Myocyte (in vitro differentiated cells): Measurements from ENCODE around the gene DNM3. TPM values are rescaled to one million over a fixed set of nuclear protein-coding genes. Genes with fewer than 3 reads are reported as not detected.
A peak's percentile ranks its signal among the peaks of the same experiment; 100 is the strongest.

Experiments
- DNase-seq: peaks from one replicate; pipeline ENCODE4 v3.0.0-alpha.2; 2012; ENCODE audit warnings: low read depth
- microRNA counts: library from miRNA; unstranded; fragments of <30 nt; microRNA quantifications from one replicate; lab custom pipeline; 2016
- microRNA-seq: library from miRNA; unstranded; fragments of <30 nt; microRNA quantifications from one replicate; pipeline ENCODE4, GENCODE V29; 2016
- total RNA-seq: library from RNA; depleted of rRNA; stranded (reverse); fragments of >200 nt; gene quantifications from 2 replicates; pipeline ENCODE4 v1.2.3, GENCODE V29; 2014

The DNM3 gene
- total RNA-seq, 1 donor from 2014 or later = 0.62 TPM

GRCh38 chr1:172446547-172446946 lies 605.2 kb downstream of the DNM3 start:
- DNase-seq = peak; percentile 60

DNA sequence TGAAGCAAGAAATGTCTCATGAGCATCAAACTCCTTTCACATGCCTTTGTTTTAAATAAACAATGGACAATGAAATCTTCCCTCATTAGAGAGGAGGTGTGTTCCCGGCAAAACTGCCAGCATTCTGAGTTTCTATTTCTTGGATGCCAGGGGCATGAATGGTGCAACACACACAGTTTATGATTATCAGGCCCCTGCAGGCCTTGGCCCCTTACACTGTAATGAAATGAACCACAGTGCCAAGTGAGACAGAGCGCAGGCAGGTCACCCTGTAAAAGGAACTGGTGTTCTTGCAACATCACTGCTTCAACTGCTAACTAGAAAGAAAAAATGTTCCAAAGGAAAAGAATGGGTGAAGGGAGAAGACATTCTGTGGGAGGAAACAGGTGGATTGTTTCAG lies 606.3 kb downstream of the DNM3 start:
- DNase-seq = no peak

DNA sequence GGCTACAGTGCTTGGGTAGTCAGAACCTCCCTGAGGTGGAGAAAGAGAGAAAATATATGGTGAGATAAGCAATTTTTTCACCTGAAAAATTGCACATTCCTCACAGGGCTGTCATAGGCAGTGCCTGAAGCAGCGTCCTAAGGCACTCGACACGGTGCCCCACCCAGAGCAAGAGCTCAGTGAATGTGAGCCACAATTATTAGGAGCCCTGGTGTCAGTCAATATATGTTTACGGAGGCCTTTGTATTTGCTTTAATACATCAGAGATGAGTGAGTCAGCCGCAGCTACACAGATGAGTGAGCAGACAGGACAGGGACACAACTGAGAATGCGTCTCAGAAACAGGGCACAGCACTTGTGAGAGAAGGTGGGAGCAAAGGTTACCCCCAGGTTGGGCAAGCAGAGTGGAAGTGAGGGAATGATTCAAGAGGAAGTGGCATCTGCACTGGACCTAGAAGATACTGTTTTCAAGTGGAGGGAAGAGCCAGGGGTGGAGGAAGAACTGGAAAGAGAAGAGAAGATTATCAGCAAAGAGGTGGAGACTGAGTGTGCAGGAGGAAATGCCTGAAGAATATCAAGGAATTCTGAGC lies 607.8 kb downstream of the DNM3 start:
- no peak for DNase-seq

DNA sequence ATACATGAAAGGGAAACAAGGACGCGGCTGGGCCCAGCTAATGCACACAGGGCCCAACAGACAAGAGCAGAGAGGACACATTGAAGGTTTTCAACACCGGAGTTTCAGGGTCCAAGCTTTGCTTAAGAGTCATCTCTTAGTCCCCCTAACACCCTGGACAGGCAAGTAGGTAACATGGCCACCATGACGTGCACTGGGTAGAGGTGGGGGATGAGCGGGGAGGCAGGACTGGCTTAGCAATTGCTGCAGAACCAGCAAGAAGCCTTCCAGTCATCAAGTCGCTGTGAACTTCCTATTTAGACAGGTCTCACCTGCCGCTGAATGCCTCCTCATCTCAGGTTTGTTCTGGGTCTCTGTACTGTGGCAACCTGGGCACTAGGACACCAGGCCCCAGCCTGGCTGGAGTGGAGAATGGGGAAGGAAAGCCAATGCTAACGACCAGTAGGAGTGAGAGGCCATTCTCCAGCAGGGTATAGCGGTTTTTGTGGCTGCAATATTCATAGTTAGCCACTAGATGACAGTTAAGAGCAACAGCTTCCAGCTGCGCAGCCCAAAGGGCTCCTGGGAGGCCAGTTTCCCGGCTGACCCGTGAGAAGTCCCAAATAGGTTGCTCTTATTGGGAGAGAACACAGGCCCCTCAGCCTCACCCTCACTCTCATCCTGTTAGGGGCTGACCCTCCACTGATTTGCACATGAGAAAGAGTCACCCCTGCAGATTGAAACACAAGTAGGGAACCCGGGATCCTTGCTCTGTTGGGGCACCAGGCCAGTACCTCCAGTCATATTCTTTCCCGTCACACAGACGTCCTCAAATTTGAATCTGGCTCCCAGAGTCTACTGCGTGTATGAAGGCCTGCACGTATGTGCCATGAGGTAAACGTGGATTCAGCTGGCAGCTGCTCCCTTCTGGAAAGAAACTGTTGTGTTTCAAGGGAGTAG lies 608.6 kb downstream of the DNM3 start:
- DNase-seq = peak; percentile 81

DNA sequence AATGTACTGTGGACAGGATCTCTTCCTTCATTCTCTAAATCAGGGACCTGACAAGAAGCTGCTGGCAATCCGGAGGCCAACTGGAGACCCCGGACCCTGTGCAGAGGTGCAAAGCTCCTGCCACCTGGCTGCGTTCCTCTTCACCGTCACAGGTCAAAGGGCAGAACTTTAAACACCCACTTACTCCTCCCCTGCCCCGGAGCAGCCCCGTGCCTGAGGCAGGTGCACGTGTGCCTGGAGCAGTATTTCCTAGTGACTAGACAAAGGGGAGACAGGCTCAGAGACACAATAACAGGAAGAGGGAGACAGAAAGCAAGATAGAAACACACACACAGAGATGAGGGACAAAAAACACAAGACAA lies 609.2 kb downstream of the DNM3 start:
- no peak for DNase-seq

GRCh38 chr1:172451002-172451443 lies 609.7 kb downstream of the DNM3 start:
- peak; percentile 19 for DNase-seq

- peak; percentile 97 for DNase-seq
Measured at GRCh38 chr1:172452536-172453152, 611.3 kb downstream of the DNM3 start.

DNA sequence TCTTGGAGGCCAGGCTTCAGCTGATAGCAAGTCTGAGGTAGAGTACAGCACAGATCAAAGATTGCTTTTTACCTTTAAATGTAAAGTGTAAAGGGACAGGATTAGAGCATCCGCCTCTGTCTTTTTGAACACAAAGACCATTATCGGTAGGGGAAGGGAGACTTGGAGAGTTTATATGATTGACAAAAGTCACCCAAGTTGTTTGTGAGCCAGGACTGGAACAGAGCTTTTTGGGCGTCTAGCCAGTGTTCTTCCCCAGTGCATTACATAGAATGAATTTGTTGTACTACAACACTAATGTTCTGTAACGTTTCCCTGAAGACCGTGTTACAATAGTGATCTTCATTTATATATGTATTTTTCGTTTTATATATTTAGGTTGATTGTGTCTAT lies 611.9 kb downstream of the DNM3 start:
- DNase-seq = no peak

GRCh38 chr1:172453607-172454006 lies 612.3 kb downstream of the DNM3 start:
- DNase-seq = no peak

- no peak for DNase-seq
Measured at GRCh38 chr1:172455451-172455850, 614.2 kb downstream of the DNM3 start.

DNA sequence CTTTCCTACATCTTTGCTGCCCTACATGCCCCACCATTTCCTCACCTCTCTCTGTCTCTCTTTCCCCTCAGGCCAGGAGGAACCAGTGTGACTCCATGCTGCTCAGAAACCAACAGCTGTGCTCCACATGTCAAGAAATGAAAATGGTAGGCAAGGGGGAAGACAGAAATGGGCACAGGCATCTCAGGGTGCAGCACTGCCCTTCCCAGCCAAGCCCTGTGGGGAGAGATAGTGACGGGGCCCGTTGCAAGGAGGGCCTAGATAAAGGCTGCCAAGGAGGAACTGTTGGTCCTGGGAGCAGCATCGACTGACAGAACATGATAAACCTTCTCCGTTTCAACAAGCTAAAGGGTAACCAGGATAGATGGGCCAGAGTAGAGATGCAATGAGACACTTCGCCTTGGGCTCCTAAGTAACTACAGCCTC lies 615.1 kb downstream of the DNM3 start:
- DNase-seq = no peak

DNA sequence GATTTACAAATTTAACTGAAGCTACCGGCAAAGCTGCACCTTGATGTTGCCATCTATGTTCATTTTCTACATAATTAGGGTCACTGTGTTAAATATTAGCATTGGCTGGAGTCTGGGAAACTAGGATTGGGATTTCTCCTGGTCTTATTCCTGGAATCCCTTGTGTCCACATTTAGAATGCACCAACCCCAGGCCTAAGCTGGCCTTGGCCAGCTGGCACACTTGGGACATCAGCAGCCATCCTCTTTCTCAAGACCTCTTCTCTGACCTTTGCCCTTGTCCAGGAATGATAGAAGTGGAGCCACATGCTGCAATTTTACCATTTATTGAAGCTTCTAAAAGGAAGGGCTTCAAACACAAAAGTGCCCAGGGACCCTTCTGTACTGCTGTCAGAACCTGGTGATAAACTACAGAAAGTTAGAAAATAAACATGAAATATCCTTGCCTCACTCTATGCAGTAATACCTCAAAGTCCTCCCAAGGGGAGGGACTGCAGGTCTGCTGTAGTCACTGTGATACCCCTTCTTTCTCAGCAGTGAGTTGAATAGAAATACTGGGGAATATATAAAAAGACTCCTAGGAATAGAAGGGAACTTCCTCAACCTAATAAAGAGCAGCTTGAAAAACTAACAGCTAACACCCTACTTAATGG lies 616.3 kb downstream of the DNM3 start:
- peak; percentile 13 for DNase-seq

- DNase-seq = no peak
Measured at GRCh38 chr1:172460177-172460576, 618.9 kb downstream of the DNM3 start.

GRCh38 chr1:172460887-172461315 lies 619.6 kb downstream of the DNM3 start:
- DNase-seq = no peak

MicroRNAs within 50 kb of the gene (microRNA counts, 767-probe panel; counts per million panel counts)
- 15,405 counts per million, percentile 88 among the panel's probes with 10 or more counts for microRNA hsa-miR-199a-3p+hsa-miR-199b-3p (lab: Ali Mortazavi, UCI)
- microRNA hsa-miR-199a-5p (lab: Ali Mortazavi, UCI) = 13,666 counts per million, percentile 69 among the panel's probes with 10 or more counts
- microRNA hsa-miR-214-3p (lab: Ali Mortazavi, UCI) = 7,012 counts per million, percentile 14 among the panel's probes with 10 or more counts

Small RNA genes lying within 50 kb of the gene (microRNA-seq; reads per million reads assigned to microRNA genes)
- gene MIR199A2 (15.5 reads per million, percentile 37 among the genes with 10 or more reads in this experiment), gene MIR3120 (not detected)

Other genes with a start within 250 kb of the DNM3 start
- not detected in 2 replicates for gene MYOCOS, start 219.3 kb upstream of the DNM3 start, total RNA-seq
- gene MYOC, start 188.8 kb upstream of the DNM3 start, total RNA-seq = not detected in 2 replicates
- gene VAMP4, start 99.4 kb upstream of the DNM3 start, total RNA-seq = 4.1 and 9.7 TPM in 2 replicates
- 19.5 and 21.3 TPM in 2 replicates for gene METTL13, start 59.8 kb upstream of the DNM3 start, total RNA-seq